Measurements from ENCODE around the gene LRRC8E.
"Not testable (repeated sequence)": the region's sequence is repeated elsewhere in the genome, so short reads cannot be mapped to it uniquely, and the experiment has no call there.

Gene LRRC8E

DNA sequence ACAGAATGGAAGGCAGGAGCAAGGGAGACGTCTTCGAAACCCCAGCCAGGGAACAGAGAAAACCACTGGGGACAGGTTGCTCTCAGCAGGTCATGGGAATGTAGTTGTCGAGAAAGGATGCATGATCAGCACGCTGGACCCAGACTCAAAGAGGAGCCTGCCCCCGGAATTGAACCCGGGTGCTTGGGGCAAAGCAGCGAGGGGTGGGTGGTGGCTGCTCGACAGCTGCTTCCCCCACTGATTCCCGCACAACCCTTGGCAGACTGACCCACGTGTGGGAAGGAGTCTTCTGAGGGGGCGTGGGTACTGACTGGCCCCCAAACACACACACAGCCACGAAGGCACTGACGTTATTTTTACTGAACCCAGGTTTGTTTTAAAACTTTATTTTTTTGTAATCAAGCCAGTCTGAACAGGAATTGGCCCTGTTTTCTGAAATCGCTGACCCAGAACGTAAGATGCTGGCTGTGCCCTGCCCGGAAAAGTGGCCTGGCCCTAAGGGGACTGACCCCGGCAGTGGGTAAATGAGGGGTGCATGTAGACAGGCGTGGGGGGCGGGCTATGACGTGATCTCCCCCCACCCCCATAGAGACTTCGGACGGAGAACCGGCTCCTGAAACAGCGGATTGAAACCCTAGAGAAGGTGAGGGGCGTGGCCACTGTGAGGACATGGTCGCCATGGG is 32.7 kb upstream of the LRRC8E start:
- no peak for DNase-seq (ENCODE audit: low spot score)

DNA sequence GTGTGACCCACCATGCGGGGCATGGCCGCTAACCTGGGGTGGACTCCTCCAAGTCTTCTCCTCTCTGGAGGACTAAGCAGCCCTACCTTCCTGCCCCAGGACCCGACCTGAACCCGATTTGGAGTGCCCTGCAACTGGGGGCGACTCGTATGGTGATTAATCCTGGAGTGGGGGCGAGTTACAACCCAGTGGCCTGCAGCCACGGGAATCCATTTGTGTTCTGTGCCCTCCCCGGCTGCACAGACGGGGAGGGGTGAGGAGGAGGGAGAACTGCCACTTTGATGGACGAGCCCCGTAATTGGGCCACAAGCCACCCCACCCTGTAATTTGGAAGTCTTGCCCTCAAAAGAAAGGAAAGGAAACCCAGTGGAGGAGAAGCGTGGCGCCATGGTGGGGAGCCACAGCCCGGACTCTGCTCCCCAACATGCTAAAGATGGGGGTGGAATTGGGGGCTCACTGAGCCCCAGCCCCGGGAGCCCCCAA is 32.2 kb upstream of the LRRC8E start:
- no peak for DNase-seq (ENCODE audit: low spot score)

DNA sequence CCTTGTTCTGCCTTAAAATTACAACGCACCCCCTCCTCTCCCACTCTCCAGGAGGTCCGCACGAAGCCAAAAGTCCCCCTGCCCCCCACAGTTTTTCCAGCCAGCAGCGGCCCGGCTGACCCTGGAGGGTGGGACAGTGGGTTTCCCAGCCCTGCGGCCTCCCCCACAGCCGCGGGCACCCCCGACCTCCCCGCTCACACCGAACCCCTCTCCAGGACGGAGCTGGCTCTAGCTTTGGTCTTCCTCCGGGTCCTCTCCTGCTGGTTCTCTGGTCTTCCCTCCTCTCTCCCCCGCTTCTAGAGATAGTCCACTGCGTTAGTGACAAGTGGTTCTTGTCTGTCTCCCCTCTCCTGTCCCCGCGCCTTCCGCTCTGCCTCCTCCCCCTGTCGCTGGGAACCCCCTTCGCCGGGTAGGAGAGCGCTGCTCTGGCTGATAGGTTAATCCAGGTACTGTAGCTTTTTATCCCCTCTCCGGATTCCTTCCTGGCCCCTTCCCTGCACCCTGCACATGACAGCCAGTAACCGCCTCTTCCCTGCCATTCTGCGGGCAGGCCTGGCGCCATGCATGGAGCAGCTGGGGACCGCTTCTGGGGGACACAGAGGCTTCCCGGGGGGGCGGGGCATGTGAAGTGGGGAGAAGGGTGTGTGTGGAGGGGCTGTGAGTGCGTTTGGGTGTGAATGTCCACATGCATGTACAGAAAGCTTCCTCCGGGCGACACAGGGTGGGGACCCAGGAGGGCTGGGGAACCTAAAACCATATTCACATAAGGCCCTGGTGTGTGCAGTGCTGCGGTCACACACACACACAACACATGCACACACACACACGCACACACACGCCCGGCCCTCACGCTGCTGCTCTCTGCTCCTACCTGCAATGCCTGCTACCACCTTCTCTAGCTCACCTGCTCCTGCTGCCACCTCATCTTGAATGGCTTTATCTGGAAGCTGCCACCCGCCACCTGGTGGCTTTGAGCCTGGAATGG is 31.3 kb upstream of the LRRC8E start:
- DNase-seq (ENCODE audit: low spot score), result no peak

DNA sequence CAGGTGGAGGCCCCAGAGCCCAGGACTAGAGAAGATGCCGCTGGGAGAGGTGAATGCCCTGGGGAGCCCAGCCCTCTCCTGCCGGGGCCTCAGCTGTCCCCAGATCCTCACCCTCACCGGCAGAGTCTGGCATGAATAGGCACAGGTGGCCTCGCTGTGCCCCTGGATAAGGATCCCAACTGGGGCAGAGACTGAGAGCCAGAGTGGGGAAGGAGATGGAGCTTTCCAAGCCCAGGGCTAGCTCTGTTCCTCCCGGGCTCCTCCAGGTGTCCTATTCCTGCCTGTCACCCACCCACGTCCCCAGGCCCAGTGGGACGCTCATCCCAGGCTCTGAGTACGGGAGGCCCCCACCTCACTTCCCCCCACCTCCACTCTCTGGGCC is 30.6 kb upstream of the LRRC8E start:
- DNase-seq (ENCODE audit: low spot score), result no peak

DNA sequence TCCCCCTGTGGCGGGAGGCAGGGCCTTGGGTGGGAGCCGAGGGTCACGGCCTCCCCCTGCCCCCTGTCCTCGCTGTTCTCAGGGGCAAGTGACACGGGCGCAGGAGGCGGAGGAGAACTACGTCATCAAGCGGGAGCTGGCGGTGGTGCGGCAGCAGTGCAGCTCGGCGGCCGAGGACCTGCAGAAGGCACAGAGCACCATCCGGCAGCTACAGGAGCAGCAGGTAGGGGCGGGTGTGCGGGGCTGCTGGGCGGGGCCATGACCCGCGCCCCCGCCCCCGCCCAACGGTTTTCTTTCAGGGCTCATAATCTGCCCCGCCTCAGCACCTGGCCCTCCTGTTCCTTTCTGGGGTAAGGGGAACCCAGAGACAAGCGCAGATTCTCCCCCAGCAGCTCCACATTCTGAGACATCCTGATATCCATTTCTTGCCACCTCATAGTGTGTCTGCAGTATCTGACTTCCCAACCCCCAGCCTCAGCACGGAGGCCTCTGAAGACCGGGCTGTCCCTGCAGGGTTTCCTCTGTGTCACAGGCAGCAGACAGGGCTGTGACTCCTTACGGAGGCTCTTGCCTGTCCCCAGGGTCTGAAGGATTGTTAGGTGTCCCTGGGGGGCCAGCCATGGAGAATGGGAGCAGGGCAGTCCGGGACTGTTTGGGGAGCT is 30.1 kb upstream of the LRRC8E start:
- DNase-seq (ENCODE audit: low spot score), result no peak

DNA sequence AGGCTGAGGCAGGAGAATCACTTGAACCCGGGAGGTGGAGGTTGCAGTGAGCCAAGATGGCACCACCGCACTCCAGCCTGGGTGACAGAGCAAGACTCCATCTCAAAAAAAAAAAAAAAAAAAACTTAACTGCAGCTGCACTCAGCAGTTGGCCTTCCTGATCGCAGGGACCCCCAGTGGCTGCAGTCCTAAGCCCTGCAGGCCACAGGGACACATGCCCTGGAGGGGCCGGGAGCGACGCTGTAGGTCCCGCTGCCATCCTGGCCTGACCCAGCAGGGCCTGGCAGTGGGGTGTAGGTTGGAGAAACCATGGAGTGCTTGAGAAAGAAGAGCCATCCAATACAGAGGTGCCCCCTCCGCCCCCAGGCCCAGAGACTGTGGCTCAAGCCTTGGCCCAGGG is 29.2 kb upstream of the LRRC8E start:
- DNase-seq (ENCODE audit: low spot score), result not testable (repeated sequence)

DNA sequence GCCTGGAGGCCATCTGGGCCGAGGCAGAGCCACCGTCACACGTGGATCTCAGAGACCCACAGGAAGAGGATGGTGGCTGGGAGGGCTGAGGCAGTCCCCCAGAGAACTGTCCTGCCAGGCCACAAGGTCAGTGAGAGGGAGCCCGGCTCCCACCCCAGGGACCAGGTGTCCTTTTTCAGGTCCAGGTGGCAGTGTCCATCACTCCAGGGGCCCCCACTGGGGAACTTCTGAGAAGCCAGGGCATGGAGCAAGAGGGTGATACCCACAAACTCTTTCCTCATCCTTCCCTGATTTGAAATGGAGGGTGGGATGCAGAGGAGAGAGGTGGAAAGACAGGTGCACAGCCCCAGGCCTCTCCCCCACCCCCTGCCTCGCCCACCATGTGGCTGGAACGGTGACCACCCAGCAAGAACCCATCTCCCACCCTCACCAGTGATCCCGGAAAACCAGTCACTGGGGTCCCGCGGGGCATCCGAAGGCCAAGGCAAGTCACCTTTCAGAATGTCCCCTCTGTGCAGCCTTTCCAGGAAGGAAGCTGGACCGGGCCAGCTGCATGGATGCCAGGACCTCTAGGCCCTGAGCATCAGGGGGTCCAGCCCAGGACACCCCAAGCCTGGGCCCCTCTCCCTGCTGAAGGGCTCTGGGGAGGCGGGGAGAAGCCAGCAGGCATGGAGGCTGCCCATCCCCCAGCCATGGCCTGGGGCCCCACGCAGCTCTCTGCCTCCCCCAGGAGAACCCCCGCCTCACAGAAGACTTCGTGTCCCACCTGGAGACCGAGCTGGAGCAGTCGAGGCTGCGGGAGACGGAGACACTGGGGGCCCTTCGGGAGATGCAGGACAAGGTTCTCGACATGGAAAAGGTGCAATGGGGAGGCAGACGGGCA is 28.2 kb upstream of the LRRC8E start:
- no peak for DNase-seq (ENCODE audit: low spot score)

DNA sequence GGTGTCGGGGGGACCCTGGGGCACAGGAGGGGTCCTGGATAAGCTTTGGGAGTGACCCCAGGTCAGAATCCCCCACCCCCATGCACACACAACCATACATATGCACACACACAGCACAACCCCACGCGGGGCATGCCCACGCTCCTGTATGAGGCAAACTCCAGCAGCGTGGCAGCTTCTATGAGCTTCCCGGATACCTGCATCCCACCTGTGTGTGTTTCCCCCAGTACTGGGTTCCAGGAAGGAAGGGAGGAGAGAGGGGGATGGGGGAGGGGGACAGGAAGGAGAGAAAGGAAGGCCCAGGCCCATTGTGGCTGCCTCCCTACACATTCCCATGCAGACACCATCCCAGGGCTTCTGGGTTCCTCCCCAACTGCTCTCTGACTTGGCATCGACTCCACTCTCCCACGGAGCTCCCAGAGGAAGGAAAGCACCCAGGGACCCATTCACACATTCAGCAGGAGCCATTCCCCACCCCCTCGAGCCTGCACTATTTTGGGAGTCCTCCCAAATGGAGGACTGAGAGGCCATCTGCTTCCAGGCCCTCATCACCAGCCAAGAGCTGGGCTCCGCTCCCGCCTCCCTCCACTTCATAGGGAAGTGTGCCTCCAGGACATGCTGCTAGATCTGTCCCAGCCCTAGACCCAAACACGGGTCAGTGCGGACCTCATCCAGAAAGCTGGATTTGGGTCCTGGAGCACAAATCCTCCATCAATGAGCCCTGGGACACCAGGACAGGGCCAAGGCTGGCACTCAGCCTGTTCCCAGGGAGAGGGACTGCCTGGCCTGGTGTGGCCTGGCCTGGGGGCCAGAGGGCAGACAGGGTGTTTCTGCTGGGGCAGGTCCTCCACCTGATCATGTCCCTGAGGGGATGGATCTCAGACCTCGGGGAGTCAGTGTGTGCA is 27.3 kb upstream of the LRRC8E start:
- DNase-seq (ENCODE audit: low spot score), result no peak

DNA sequence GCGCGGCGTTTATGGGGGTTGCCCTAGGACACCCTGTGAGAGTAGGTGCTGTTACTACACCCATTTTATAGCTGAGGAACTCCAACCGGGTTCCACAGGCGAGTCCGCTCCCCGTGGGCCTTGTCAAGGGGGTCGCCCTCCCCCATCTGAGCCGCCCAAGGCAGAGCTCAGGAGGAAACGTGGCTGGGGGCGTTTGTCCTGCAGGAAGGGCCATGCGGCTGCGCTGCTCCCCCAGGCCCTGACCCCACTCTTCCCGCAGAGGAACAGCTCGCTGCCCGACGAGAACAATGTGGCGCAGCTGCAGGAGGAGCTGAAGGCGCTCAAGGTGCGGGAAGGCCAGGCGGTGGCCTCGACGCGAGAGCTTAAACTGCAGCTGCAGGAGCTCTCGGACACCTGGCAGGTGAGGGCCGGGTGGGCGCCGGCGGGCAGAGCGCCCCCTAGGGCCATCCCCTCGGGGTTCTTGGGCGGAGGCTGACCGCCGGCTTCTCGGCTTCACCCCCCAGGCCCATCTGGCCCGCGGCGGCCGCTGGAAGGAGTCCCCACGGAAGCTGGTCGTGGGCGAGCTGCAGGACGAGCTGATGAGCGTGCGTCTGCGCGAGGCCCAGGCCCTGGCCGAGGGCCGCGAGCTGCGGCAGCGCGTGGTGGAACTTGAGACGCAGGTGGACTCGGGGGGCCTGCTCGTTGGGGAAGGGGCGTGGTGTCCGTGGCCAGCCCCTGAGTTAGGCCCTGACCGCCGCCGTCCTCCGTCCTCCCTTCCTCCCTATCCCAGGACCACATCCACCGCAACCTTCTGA is 26.5 kb upstream of the LRRC8E start:
- no peak for DNase-seq (ENCODE audit: low spot score)

DNA sequence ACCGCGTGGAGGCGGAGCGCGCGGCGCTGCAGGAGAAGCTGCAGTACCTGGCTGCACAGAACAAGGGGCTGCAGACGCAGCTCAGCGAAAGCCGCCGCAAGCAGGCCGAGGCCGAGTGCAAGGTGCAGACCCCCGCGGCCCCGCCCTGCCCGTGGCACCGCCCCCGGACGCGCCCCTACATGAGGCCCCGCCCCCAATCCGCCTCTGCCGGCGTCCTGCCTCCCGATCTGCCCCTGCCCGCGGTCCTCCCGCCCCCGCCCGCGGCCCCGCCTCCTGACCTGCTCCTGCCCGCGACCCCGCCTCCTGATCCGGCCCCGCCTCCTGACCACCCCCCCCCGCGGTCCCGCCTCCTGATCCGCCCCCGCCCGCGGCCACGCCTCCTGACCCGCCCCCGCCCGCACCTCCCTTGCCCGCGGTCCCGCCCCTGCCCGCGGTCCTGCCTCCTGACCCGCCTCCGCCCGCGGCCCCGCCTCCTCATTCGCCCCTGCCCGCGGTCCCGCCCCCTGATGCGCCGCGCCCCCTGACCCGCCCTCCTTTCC is 25.8 kb upstream of the LRRC8E start:
- DNase-seq (ENCODE audit: low spot score), result no peak

DNA sequence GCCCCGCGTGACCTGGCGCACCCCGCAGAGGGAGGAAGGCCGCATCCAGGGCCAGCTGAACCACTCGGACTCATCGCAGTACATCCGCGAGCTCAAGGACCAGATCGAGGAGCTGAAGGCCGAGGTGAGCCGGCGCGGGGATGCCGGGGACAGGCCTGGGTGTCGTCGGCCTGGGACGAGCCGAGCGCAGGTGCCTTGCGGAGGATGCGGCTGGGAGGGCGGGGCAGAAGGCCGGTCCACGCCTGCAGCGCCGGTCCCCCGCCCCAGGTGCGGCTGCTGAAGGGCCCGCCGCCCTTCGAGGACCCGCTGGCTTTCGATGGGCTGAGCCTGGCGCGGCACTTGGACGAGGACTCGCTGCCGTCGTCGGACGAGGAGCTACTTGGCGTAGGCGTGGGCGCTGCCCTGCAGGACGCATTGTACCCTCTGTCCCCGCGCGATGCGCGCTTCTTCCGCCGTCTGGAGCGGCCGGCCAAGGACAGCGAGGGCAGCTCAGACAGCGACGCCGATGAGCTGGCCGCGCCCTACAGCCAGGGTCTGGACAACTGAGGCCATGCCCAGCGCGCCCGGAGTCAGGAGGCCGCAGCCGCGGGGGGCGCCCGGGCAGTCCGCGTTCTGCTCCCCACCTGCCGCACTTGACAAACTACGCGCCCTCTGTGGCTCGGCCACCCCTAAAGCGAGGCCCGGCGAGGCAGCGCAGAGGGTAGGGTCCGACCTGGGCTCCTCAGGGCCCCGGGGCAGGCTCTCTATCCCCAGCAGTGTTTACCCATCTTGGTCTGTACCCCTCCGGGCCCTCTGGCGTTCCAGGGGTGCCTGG is 24.9 kb upstream of the LRRC8E start:
- DNase-seq (ENCODE audit: low spot score), result no peak

DNA sequence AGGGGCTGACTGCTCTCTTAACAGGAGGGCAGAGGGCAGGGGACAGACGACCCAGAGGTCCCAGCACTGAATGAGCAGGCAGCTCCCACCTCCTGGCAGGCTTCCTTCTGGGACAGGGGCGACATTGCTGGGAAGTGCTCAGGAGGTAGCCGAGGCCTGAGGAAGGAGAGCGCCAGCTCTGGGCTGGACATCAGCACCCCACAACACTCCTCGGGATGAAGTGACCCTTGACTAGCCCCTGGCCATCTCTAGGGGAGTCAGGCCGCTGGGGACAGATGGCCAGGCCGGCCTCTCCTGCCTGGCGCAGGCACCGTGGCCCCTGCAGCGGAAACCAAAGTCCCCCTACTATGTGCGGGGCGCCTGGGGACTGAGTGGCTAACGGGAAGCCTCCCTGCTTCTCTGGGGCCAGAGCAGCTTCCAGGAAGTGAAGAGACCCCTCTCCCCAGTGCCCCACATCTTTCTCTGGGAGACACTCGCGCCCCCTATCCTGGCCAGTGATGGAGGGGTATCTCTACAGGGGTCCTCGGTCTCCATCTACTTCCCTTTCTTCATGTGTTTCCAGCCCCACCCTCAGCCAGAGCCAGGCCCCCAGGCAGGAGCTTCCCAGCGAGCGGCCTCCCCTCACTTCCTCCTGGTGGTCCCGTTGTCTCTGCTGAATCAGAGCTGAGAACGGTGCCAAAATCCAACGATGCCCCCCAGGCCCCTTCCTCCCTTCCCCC is 24.2 kb upstream of the LRRC8E start:
- DNase-seq (ENCODE audit: low spot score), result no peak

DNA sequence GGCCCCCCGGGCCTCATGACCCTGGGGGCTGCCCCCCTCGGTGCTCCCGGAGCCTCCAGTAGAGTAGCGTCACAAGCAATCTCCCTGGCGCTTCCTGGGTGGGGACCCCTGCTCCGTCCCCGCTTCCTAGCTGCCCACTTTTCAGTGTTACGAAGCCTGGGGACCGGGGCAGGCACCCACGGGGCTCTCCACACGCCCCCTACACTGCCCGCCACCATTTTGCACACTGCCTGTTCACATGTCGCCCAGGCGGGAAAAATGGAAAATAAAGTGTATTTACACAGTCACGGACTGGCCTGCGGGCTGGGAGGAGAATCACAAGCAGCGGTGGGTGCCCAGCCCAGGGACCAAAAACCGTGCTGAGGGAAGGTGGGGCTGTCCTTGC is 23.6 kb upstream of the LRRC8E start:
- DNase-seq (ENCODE audit: low spot score), result no peak

DNA sequence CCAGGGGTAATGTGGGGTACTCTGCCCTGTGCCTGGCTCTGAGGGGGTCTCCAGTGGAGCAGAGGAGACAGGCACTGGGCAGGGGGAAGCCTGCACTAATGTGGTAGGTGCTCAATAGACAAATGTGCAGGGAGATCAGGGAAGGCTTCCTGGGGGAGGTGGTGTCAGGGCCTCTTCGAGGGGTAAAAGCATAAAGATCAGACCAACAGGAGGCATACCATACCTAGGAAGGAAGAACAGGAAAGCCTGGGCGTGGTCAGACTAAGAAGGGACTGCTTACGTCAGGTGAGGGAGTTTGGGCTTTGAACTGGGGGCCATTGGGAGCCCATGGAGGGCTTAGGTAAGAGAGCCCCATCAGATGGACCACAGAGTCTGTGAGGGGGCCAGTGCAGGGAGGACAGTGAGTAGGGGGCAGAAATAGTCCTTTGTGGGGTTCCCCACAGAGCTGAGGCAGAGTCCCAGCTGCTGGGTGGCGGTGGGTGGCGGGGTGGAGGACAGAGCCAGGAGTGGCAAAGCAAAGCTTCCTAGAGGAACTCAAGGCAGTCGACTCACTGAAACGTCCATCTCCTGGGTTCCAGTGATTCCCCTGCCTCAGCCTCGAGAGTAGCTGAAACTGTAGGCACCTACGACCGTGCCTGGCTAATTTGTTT is 22.9 kb upstream of the LRRC8E start:
- no peak for DNase-seq (ENCODE audit: low spot score)

DNA sequence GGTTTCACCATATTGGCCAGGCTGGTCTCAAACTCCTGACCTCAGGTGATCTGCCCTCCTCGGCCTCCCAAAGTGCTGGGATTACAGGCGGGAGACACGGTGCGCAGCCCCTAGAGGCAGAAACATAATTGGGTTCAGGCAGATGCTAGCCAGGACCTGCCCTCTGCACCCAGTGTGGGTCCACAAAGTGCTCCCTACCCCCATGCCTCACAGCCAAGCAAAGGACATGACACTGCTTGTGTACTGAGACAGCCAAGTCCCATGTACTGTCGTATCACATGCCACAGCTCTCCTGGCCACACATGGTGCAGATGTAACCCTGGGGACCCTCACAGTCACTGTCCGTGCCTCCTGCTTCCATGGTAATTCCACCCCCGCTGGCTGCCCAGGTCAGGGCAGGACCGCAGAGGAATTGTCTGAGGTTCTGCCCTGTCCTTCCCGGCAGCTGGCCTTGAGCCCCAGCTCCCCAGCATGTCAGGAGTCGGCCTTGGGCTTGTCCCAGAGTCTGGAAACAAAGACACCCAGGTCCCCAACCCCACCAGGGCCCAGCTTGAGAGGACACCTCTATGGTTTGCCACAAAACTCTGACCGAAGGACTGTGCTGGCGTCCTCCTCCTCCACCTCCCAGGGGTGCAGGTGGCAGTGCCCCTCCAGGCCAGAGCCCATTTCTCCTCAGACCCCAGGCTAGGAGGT is 21.8 kb upstream of the LRRC8E start:
- no peak for DNase-seq (ENCODE audit: low spot score)

DNA sequence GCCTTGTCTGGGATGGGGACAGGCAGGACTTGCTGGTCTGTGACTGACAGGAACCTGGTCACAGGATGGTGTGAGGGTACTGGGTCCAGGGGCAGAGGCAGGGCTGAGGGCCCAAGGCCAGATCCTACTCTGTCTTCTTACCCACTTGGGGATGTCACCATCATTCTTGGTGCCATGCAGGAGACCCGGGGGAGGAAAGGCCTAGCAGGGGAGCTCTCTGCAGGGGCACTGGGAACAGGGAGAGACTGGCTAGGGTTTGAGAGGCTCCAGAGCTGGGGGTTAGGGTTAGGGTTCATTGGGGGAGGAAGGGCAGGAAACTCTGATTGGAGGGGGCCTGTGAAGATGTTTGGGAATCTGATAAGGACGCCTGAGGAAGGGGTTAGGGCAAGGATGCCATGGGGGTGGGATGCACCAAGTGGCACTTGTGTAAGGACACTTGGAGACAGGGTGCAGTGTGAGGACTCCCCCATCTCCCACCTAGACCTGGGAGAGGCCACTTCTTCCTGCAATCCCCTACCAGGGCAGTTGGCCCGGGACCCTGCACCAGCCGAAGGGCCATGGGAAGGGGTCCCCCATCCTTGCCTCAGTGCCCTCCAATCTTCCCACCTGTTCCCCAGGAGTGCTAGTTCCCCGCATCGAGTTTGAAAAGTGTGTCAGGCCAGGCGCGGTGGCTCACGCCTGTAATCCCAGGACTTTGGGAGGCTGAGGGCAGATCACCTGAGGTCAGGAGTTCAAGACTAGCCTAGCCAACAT is 21.0 kb upstream of the LRRC8E start:
- DNase-seq (ENCODE audit: low spot score), result no peak

All from globus pallidus (tissue), 1 donor.